Stimulated activated CD4-positive, alpha-beta T cell treated with anti-CD3 and anti-CD28 coated beads, TNF-alpha, amount 100 ng/mL, for 1 hour (primary cell): ENCODE measurements around the gene STAT2.
"Not testable (repeated sequence)": the region's sequence is repeated elsewhere in the genome, so short reads cannot be mapped to it uniquely, and the experiment has no call there.

Experiments
- DNase-seq, 3 donors: peaks; one replicate each; pipeline ENCODE4 v3.0.0-alpha.2; 2020; ENCODE audit warnings: low read depth in 3 of 3, low spot score in 1 of 3

The STAT2 gene

GRCh38 chr12:56362130-56363059 lies 2.5 kb upstream of the STAT2 start, which contains the start of gene APOF:
APOF (minus strand) TSS chr12:56362857; CDS start chr12:56362745, 112 bp downstream.
- DNase-seq = no peak

GRCh38 chr12:56361487-56362129 lies 1.7 kb upstream of the STAT2 start:
- DNase-seq = no peak

GRCh38 chr12:56358836-56359532 lies 923 bp downstream of the STAT2 start:
- no peak for DNase-seq

- DNase-seq = no peak
Observed at GRCh38 chr12:56351325-56351724, 8.6 kb downstream of the STAT2 start.

GRCh38 chr12:56350662-56351061 lies 9.2 kb downstream of the STAT2 start:
- DNase-seq = no peak

- no peak for DNase-seq
Observed at GRCh38 chr12:56348776-56349175, 11.1 kb downstream of the STAT2 start.

GRCh38 chr12:56347255-56347654 lies 12.7 kb downstream of the STAT2 start:
- not testable (repeated sequence) for DNase-seq

- no peak for DNase-seq
Observed at GRCh38 chr12:56346675-56347074, 13.2 kb downstream of the STAT2 start.

- not testable (repeated sequence) for DNase-seq
Observed at GRCh38 chr12:56342290-56342689, 17.6 kb downstream of the STAT2 start.

GRCh38 chr12:56341616-56342015 lies 18.3 kb downstream of the STAT2 start:
- no peak for DNase-seq

GRCh38 chr12:56339158-56339422 lies 20.8 kb downstream of the STAT2 start:
- DNase-seq = no peak

GRCh38 chr12:56338308-56339157 lies 21.4 kb downstream of the STAT2 start, which contains the start of gene IL23A:
IL23A (plus strand) TSS chr12:56338884; CDS start chr12:56339045, 161 bp downstream.
- peak; percentile 66 to 81 (median 72) for DNase-seq

- DNase-seq = no peak
Observed at GRCh38 chr12:56337753-56338251, 22.1 kb downstream of the STAT2 start.

GRCh38 chr12:56336361-56337167 lies 23.3 kb downstream of the STAT2 start:
- no peak for DNase-seq

- DNase-seq = not testable (repeated sequence)
Observed at GRCh38 chr12:56335527-56335926, 24.4 kb downstream of the STAT2 start.

- no peak for DNase-seq
Observed at GRCh38 chr12:56334490-56334793, 25.5 kb downstream of the STAT2 start.

GRCh38 chr12:56333679-56334489 lies 26.0 kb downstream of the STAT2 start, which contains the start of gene PAN2:
PAN2 (minus strand) TSS chr12:56334000; CDS start chr12:56333094, 906 bp downstream.
- DNase-seq = peak; percentile 79 to 86 (median 83)

- DNase-seq = no peak
Observed at GRCh38 chr12:56333197-56333678, 26.7 kb downstream of the STAT2 start.
